Ishikawa (cell line): ENCODE results near the gene KRT81.

Source experiments
- CEBPB ChIP-seq: IDR thresholded peaks from 2 replicates; pipeline ENCODE4 v1.6.1; 2012
- CREB1 ChIP-seq: IDR thresholded peaks from 2 replicates; pipeline ENCODE4 v1.6.1; 2012; ENCODE audit warnings: low read depth
- EP300 ChIP-seq: IDR thresholded peaks from 2 replicates; pipeline ENCODE4 v1.6.1; 2012; ENCODE audit warnings: borderline replicate concordance
- FOXM1 ChIP-seq: IDR thresholded peaks from 2 replicates; pipeline ENCODE4 v1.6.1; 2012; ENCODE audit warnings: low read depth, borderline replicate concordance
- RAD21 ChIP-seq: IDR thresholded peaks from 2 replicates; pipeline ENCODE4 v1.6.1; 2012; ENCODE audit warnings: low read depth
- TAF1 ChIP-seq: IDR thresholded peaks from 2 replicates; pipeline ENCODE4 v1.6.1; 2012; ENCODE audit warnings: low read depth, mild to moderate bottlenecking
- YY1 ChIP-seq: IDR thresholded peaks from 2 replicates; pipeline ENCODE4 v1.6.1; 2012; ENCODE audit warnings: low read depth
- ZBTB7A ChIP-seq: IDR thresholded peaks from 2 replicates; pipeline ENCODE4 v1.6.1; 2012; ENCODE audit warnings: low read depth
- TF ChIP-seq, protein P1 (sequence below): IDR thresholded peaks from 2 replicates; pipeline ENCODE4 v1.6.1; 2012
- TF ChIP-seq, protein P2 (sequence below): IDR thresholded peaks from 2 replicates; pipeline ENCODE4 v1.6.1; 2012

DNA sequence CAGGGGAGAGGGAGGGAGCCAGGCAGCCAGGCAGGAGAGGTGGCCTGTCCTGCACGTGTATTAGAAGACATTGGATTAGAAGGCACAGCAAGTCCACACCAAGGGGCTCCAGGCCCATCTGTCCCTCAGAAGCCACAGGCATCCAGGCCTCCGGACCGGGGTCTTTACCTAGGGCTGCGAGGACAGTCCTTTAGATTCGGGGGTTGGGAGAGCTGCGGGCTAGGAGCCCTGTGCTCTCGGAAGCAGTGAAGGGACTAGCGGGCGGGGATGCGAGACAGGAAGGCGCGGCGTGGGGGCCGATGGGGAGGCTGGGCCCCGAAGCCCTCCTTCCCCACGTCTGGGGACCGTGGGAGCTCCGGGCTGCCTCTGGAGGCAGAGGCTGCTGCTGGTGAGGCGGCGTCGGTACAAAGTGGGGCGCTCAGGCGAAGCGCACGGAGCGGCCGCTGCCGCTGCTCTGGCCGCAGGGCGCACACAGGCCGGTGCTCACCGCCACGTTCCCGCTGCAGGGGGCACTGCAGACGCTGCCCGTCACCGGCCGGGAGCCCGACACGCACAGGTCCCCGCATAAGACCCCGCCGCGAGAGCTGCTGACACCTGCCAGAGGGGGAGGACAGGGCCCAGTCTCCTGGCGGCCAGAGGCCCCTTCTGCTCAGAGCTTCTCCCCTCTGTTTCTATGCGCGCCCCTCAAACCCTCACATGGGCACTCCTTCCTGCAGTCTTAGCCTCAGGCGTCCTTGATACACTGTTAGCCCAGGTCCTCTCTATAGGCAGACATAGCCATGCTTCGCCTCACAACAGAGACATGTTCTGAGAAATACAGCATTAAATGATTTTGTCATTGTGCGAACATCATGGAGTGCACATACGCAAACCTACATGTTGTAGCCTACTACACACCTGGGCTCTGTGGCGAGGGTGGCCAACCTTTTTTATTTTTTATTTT, 41.0 kb downstream of the KRT81 start:
- TF ChIP-seq CREB1 (no peak), ZBTB7A (no peak), EP300 (no peak), FOXM1 (no peak), RAD21 (no peak), TAF1 (no peak), CEBPB (no peak), YY1 (no peak)
- TF ChIP-seq, protein P1, sequence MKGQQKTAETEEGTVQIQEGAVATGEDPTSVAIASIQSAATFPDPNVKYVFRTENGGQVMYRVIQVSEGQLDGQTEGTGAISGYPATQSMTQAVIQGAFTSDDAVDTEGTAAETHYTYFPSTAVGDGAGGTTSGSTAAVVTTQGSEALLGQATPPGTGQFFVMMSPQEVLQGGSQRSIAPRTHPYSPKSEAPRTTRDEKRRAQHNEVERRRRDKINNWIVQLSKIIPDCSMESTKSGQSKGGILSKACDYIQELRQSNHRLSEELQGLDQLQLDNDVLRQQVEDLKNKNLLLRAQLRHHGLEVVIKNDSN = no peak
- TF ChIP-seq, protein P2, sequence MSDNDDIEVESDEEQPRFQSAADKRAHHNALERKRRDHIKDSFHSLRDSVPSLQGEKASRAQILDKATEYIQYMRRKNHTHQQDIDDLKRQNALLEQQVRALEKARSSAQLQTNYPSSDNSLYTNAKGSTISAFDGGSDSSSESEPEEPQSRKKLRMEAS = no peak
